ENCODE measurements around the gene TTC23L.
"Not testable (repeated sequence)": the region's sequence is repeated elsewhere in the genome, so short reads cannot be mapped to it uniquely, and the experiment has no call there.

The TTC23L gene

DNA sequence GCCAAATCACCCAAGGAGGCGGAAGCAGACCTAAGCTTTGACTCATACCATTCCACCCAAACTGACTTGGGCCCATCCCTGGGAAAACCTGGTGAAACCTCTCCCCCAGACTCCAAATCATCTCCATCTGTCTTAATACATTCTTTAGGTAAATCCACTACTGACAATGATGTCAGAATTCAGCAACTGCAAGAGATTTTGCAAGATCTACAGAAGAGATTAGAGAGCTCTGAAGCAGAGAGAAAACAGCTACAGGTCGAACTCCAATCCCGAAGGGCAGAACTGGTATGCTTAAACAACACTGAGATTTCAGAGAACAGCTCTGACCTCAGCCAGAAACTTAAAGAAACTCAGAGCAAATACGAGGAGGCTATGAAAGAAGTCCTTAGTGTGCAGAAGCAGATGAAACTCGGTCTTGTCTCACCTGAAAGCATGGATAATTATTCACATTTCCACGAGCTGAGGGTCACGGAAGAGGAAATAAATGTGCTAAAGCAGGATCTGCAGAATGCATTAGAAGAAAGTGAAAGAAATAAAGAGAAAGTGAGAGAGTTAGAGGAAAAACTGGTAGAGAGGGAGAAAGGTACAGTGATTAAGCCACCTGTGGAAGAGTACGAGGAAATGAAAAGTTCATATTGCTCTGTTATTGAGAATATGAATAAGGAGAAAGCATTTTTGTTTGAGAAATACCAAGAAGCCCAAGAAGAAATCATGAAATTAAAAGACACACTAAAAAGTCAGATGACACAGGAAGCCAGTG, 15.8 kb upstream of the TTC23L start:
- no peak for ATAC-seq
- no peaks in the 10 kb centered on the region for H3K4me1 Mint-ChIP-seq
- H3K4me3 Mint-ChIP-seq: no peak overlapping the region
- H3K9me3 Mint-ChIP-seq: no peaks in the 10 kb centered on the region
- no peaks in the 10 kb centered on the region for H3K36me3 Mint-ChIP-seq
- no peak overlapping the region for H3K27ac Mint-ChIP-seq
- H3K27me3 Mint-ChIP-seq: peaks cover 32% of the 10 kb centered on the region

DNA sequence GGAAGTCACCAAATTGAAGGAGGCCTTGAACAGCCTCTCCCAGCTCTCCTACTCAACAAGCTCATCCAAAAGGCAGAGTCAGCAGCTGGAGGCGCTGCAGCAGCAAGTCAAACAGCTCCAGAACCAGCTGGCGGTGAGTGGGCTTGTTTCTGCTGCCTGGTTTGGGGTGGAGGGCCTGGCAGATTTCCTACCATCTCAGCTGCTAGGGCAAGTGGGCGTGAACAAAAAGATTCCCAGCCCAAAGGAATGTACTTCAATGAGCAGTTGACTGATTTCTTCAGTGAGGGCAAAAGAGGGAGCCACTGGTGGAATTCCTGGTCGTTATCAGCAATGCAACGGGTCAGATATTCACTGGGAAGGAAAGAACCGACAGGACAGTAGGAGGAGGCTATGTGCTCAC, 12.6 kb upstream of the TTC23L start:
- Mint-ChIP-seq H3K4me3 (no peak overlapping the region), H3K27me3 (peaks cover 32% of the 10 kb centered on the region), H3K36me3 (no peaks in the 10 kb centered on the region), H3K4me1 (no peaks in the 10 kb centered on the region), H3K9me3 (no peaks in the 10 kb centered on the region), H3K27ac (no peak overlapping the region)
- no peak for ATAC-seq

DNA sequence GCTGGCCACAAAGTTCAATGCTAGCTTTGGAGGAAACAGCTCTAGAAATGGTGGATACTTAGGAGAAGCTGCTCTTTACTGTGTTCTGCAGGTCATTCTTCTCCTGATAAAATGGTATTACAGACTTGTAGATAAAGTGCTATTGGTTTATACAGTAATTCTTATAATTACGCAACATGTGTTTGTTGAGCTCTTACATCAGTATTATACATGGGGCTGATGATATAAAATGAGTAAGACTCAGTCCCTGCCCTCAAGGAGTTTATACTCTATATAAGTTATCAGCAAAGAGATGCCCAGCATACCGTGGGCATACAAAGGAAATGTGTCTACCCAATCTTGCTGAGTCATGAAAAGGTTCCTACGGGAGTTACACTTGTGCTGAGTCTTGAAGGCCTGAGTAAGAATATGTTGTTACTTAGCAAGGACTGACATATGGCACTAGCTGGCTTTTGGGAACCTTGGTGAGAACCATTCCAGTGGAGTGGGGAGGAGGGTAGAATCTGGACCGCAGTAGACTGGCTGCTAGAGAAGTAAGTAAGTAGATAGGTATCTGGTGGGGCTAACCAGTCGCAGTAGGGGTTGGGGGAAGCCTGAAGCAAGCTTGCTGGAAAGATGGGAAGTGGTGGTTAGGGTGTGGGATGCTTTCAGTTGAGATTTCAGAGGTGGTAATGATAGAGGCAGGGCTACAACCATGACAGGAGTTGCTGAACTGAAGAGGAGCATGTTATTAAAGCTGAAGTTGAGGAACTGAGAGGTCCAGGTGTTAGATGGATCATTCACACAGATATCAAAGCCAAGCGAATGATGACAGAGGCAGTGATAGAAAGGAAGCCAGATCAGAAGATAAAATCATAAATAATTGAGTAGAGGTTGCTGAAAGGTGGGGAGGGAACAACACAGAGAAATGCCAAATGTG, 11.1 kb upstream of the TTC23L start:
- no peak overlapping the region for H3K27ac Mint-ChIP-seq
- no peak for ATAC-seq
- H3K36me3 Mint-ChIP-seq: no peaks in the 10 kb centered on the region
- no peak overlapping the region for H3K4me3 Mint-ChIP-seq
- H3K4me1 Mint-ChIP-seq: no peaks in the 10 kb centered on the region
- H3K27me3 Mint-ChIP-seq: peaks cover 31% of the 10 kb centered on the region
- no peaks in the 10 kb centered on the region for H3K9me3 Mint-ChIP-seq

DNA sequence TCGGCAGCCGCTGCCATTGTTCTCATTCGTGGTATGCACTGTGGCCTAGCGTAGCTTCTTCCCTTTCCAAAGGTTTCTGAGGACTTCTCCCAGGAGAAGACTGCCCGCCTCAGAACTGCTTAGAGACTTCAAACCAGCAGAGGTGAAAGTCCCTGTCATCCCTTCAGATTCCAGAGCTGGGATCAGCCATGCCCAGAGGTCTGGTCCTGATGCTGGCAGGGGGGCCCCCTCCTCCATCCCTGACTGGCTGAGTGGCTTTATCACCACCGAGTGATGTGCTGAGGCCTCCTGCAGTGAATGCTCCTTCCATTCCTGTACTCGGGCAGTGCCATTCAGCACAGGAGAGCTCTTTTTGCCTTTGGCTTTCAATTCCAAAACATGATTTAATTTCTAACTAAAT, 8.1 kb upstream of the TTC23L start:
- H3K4me3 Mint-ChIP-seq, H3K4me1 Mint-ChIP-seq, ATAC-seq, H3K27ac Mint-ChIP-seq, H3K9me3 Mint-ChIP-seq, H3K36me3 Mint-ChIP-seq: not testable (repeated sequence)
- H3K27me3 Mint-ChIP-seq: peaks cover 16% of the 10 kb centered on the region

DNA sequence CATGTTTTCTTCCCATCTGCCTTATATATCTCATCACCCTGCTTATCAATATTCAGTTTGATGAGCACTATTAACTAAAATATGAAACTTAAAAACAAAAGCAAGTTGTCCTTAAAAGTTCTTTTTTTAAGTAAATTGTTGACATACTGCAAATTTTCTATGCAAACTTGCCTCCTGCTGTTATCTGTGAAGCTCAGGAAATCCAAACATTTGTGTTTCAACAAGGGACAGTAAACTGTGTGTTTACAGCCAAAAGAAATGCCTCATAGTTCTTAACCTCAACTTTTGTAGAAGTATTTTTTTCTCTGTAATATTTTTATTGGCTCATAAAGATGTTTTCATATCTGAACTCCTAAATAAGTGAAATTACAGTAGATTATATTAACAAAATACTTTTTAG, 7.7 kb upstream of the TTC23L start:
- no peaks in the 10 kb centered on the region for H3K9me3 Mint-ChIP-seq
- H3K4me1 Mint-ChIP-seq: no peaks in the 10 kb centered on the region
- no peak for ATAC-seq
- peaks cover 16% of the 10 kb centered on the region for H3K27me3 Mint-ChIP-seq
- no peaks in the 10 kb centered on the region for H3K36me3 Mint-ChIP-seq
- H3K27ac Mint-ChIP-seq: no peak overlapping the region
- H3K4me3 Mint-ChIP-seq: no peak overlapping the region

DNA sequence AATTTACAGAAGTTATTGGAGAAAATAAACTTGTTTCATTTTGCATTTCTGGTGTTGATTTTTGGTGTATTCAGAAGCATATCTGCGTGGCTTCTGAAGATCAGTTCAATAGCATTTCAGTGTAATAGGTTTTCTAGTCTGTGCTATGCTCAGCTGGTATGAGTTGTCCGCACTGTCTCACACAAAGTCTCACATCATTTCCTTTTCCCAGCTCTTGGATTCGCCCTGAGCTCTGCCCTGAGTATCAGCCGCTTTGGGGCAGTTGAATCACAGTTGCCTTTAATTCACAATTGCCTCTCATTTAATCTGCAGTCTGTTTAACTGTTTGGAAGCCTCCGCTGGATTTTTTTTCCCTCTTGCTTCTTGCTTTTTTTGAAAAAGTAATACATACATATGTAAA, 6.4 kb upstream of the TTC23L start:
- Mint-ChIP-seq H3K36me3 (no peaks in the 10 kb centered on the region), H3K9me3 (no peaks in the 10 kb centered on the region), H3K27ac (no peak overlapping the region), H3K4me1 (no peaks in the 10 kb centered on the region), H3K4me3 (no peak overlapping the region), H3K27me3 (peaks cover 6% of the 10 kb centered on the region)
- no peak for ATAC-seq

DNA sequence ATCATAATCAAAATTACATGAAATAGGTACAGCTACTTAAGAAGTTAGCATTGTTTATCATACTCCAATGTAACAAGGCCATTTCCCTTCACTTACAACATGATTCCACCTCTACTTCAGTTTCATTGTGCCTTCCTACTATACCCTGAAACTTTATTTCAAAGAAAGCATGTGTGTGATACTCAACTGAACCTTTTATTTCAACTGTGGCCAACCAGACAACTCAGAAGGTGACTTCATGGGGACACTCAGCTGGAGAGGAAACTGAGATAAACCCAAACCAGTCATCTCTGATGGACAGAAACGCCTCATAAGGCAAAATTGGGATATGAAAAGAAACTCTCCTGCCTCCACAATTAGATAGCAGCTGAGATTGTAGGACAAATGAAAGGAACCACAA, 5.9 kb upstream of the TTC23L start:
- no peak overlapping the region for H3K4me3 Mint-ChIP-seq
- no peak for ATAC-seq
- H3K27me3 Mint-ChIP-seq: peaks cover under 1% of the 10 kb centered on the region
- no peaks in the 10 kb centered on the region for H3K4me1 Mint-ChIP-seq
- no peak overlapping the region for H3K27ac Mint-ChIP-seq
- H3K9me3 Mint-ChIP-seq: no peaks in the 10 kb centered on the region
- no peaks in the 10 kb centered on the region for H3K36me3 Mint-ChIP-seq

DNA sequence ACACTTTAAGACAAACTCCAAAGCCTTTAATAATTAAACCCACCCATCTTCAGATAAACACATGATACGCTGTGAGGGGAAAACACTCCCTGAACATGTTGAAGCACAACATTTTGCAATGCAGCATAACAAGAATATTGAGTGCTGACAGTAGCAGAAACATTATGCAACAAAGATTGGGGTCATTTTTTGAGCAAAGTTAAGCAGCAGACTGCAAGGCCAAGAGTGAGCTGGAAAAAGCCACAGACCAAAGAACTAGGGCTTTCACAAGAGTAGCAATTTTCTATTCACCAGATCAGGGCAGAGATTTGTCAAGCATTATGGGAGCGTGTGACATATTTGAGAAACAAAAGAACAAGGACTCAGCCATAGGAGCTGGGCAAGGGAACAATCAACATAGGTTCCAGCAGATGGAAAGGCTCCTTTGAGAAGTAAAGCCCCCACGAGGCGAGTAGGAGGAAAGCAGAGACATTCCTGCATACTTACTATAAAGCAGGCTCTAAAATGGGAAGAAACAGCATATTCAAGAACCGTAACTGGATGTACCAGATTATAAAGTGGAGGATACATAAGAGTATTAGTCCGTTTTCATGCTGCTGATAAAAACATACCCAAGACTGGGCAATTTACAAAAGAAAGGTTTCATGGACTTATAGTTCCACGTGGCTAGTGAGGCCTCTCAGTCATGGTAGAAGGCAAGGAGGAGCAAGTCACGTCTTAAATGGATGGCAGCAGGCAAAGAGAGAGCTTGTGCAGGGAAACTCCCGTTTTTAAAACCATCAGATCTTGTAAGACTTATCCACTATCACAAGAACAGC, 4.8 kb upstream of the TTC23L start:
- ATAC-seq: no peak
- Mint-ChIP-seq H3K36me3 (no peaks in the 10 kb centered on the region), H3K4me3 (no peak overlapping the region), H3K27me3 (no peaks in the 10 kb centered on the region), H3K4me1 (peaks cover 11% of the 10 kb centered on the region), H3K9me3 (no peaks in the 10 kb centered on the region), H3K27ac (no peak overlapping the region)

DNA sequence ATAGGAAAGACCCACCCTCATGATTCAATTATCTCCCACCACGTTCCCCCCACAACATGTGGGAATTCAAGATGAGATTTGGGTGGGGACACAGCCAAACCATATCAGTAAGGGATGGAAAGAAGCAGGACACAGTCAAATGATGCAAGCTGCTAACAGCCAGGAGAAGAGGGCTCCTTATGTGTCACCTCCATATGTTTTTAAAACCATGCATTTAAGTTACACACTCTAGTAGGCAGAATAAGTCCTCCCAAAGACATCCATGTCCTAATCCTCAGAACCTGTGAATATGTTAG, 4.2 kb upstream of the TTC23L start:
- no peak for ATAC-seq
- Mint-ChIP-seq H3K27me3 (no peaks in the 10 kb centered on the region), H3K36me3 (no peaks in the 10 kb centered on the region), H3K9me3 (no peaks in the 10 kb centered on the region), H3K4me1 (peaks cover 15% of the 10 kb centered on the region), H3K4me3 (no peak overlapping the region), H3K27ac (no peak overlapping the region)

DNA sequence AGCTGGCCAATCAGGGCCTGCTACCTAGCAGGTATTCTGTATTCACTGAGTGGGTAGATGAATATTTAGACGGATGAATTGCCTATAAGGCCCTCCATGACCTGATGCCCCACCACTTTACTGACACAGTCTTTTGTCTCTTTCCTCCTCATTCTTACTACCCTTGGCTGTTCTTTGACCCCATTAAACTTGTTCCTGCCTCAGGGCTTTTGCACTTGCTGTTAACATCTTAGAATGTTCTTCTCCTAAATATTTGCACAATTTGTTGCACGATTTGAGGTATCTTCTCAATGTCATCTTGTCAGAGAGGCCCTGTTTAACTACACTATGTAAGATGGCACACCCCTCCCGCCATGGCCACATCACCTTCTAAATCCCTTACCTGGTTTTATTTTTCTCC, 3.3 kb upstream of the TTC23L start:
- ATAC-seq: no peak

DNA sequence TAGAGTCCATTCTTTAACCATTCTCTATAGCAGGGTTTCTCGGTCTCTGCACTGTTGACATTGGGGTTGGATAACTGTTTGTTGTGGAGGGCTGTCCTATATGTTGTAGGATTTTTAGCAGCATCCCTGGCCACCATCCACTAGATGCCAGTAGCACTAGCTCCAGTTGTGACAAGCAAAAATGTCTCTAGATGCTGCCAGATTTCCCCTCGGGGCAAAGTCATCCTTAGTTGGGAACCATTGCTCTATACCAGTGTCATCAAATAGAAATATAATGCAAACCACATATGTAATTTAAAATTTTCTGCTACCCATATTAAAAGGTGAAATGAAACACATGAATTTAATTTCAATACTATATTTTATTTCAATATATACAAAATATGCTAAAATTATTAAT, 2.9 kb downstream of the TTC23L start:
- no peak for ATAC-seq
- no peaks in the 10 kb centered on the region for H3K9me3 Mint-ChIP-seq
- no peak overlapping the region for H3K4me3 Mint-ChIP-seq
- H3K36me3 Mint-ChIP-seq: no peaks in the 10 kb centered on the region
- no peak overlapping the region for H3K27ac Mint-ChIP-seq
- H3K4me1 Mint-ChIP-seq: peaks cover 15% of the 10 kb centered on the region
- H3K27me3 Mint-ChIP-seq: no peaks in the 10 kb centered on the region

More for the DNA sequence above, 3.3 kb upstream of the TTC23L start:
- peaks cover 15% of the 10 kb centered on the region for H3K4me1 Mint-ChIP-seq
- no peaks in the 10 kb centered on the region for H3K9me3 Mint-ChIP-seq
- no peak overlapping the region for H3K4me3 Mint-ChIP-seq
- no peaks in the 10 kb centered on the region for H3K36me3 Mint-ChIP-seq
- no peaks in the 10 kb centered on the region for H3K27me3 Mint-ChIP-seq
- H3K27ac Mint-ChIP-seq: no peak overlapping the region

DNA sequence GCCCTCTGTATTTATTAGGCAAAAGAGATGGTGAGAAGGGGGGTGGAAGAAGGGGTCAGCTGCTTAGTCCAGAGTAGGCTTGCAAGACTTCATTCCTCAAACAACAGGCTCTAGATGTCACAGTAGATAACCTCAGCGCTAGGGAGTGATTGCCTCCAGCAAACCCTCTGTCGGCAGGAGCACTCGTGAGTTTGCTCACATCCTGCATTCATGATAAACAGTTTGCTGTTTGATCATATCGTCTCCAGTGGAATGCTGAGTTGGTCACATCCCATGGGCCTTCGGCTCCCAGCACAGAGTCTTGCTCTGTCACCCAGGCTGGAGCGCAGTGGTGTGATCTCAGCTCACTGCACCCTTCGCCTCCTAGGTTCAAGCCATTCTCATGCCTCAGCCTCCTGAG, 3.6 kb downstream of the TTC23L start:
- peaks cover 15% of the 10 kb centered on the region for H3K4me1 Mint-ChIP-seq
- no peak overlapping the region for H3K27ac Mint-ChIP-seq
- H3K27me3 Mint-ChIP-seq: no peaks in the 10 kb centered on the region
- no peak for ATAC-seq
- H3K4me3 Mint-ChIP-seq: no peak overlapping the region
- no peaks in the 10 kb centered on the region for H3K36me3 Mint-ChIP-seq
- no peaks in the 10 kb centered on the region for H3K9me3 Mint-ChIP-seq

DNA sequence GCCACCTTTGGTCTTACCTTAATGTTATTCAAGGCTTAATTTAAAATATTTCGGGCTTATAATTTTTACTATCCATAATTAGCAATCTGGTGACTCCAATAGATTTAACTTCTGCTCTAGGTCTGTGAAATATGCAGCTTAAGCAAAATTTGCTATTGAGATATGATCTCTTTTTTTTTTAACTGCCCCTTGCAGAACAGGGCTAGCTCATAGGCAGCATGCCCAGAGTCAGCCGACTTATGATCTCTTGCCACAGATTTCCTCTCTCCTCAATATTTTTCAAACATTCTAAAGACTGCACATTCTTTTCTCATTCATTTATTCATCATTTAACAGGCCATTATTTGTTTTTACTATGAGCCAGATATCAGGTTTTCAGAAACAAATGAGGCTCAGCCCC, 4.5 kb downstream of the TTC23L start:
- Mint-ChIP-seq H3K4me1 (peaks cover 11% of the 10 kb centered on the region), H3K9me3 (no peaks in the 10 kb centered on the region), H3K27me3 (no peaks in the 10 kb centered on the region), H3K4me3 (no peak overlapping the region), H3K36me3 (no peaks in the 10 kb centered on the region), H3K27ac (no peak overlapping the region)
- no peak for ATAC-seq

DNA sequence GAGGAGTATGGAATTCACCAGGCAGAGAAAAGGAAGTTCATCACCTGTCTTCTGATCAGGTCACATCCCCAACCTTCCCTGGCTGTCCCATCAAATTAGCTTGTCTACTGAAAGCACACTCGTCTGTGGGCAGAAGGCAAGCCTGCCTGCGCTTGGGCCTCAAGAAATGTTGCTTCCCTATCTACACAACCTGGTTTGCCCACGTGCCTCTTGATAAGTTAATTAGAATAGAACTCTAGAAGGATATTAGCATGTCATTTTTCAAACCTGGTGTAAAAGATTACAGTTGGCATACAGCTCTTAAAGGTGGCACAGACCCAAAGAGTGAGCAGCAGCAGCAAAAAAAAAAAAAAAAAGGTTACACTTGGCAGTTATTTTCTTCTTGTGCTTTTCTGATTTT, 5.1 kb downstream of the TTC23L start:
- peaks cover 5% of the 10 kb centered on the region for H3K4me1 Mint-ChIP-seq
- no peak overlapping the region for H3K27ac Mint-ChIP-seq
- no peaks in the 10 kb centered on the region for H3K36me3 Mint-ChIP-seq
- no peak overlapping the region for H3K4me3 Mint-ChIP-seq
- no peaks in the 10 kb centered on the region for H3K27me3 Mint-ChIP-seq
- no peak for ATAC-seq
- H3K9me3 Mint-ChIP-seq: no peaks in the 10 kb centered on the region

DNA sequence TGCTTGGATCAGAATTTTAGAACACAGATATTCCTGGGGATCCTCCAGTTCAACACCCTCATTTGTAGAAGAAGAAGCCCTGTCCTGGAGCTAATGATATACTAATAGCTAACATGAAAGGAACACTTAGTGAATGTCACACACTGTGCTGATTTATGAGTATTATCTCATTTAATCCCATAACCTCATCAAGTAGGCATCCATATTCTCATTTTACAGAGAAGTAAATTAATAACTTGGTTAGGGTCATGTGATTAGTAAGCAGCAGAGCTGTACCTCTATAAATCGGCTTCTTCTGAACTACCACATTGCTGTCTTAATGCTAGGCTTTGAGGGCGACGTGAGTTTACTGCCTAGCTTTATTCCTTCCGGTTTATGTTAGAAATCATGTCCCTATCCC, 6.0 kb downstream of the TTC23L start:
- no peak overlapping the region for H3K27ac Mint-ChIP-seq
- H3K36me3 Mint-ChIP-seq: no peaks in the 10 kb centered on the region
- no peaks in the 10 kb centered on the region for H3K9me3 Mint-ChIP-seq
- no peak for ATAC-seq
- no peak overlapping the region for H3K4me3 Mint-ChIP-seq
- no peaks in the 10 kb centered on the region for H3K4me1 Mint-ChIP-seq
- no peaks in the 10 kb centered on the region for H3K27me3 Mint-ChIP-seq

Data from stimulated activated memory B cell treated with anti-CD40 and anti-IgM and Interleukin-4, amounts not matched to agents 10 μg/mL and 1 μg/mL and 100 μg/mL, for 72 hours (primary cell).